Testis (tissue), 3 donors: ENCODE measurements around the gene MARK2. TPM values are rescaled to one million over a fixed set of nuclear protein-coding genes. Genes with fewer than 3 reads are reported as not detected.

ENCODE experiments used
- DNase-seq: peaks from one replicate; pipeline ENCODE4 v3.0.0-alpha.2; 2019
- H3K27ac ChIP-seq, 2 donors: fragments of 200-600 bp; sonication (generic); one replicate each; pipeline ENCODE4 v1.5.1; 2019
- H3K27me3 ChIP-seq: fragments of 200-600 bp; sonication (generic); one replicate; pipeline ENCODE4 v1.5.1; 2019
- H3K36me3 ChIP-seq: fragments of 200-600 bp; sonication (generic); one replicate; pipeline ENCODE4 v1.5.1; 2017; ENCODE audit warnings: low read depth; ENCODE audit errors: missing control alignments
- H3K4me1 ChIP-seq: fragments of 200-600 bp; sonication (generic); one replicate; pipeline ENCODE4 v1.5.1; 2019
- H3K4me3 ChIP-seq, 2 donors: fragments of 200-600 bp; sonication (generic); one replicate each; pipeline ENCODE4 v1.5.1; 2017 to 2019
- H3K9me3 ChIP-seq: fragments of 200-600 bp; sonication (generic); one replicate; pipeline ENCODE4 v1.5.1; 2017
- POLR2A ChIP-seq: fragments of 450-650 bp; IDR thresholded peaks from one replicate; pipeline ENCODE4 v1.6.1; 2017; ENCODE audit warnings: antibody characterized with exemption, mild to moderate bottlenecking, moderate library complexity
- WGBS, 2 donors: methylation state at CpG; one replicate each; pipeline ENCODE4 v1.1.5; 2018; 5-methylcytosine and 5-hydroxymethylcytosine counted together
- intact Hi-C: fragments of 100-400 bp; cut with DNase I; formaldehyde crosslinking; loops from one replicate; pipeline ENCODE4 v1.15.1; 2023; ENCODE audit warnings: low total_unique reads
- polyA plus RNA-seq: library from polyadenylated mRNA; stranded (reverse); fragments of 350-450 nt; fragmentation: Illumina TruSeq; extraction: RNeasy Lipid Tissue Mini Kit (QIAGEN cat#74804); gene quantifications from one replicate; pipeline ENCODE4 v1.2.3, GENCODE V29; 2014; ENCODE audit warnings: low read depth, low replicate concordance; ENCODE audit not compliant: insufficient read depth
- total RNA-seq, 2 donors: library from RNA; depleted of rRNA; stranded (reverse); fragments of >200 nt; gene quantifications; one replicate each; pipeline ENCODE4 v1.2.3, GENCODE V29; 2016
- TF ChIP-seq, protein P1 (sequence below), 3 experiments: fragments of 450-650 bp in 2 of 3; fragments of 200-600 bp in 1 of 3; sonication (generic) in 1 of 3; IDR thresholded peaks; one replicate each; pipeline ENCODE4 v1.5.1; 2016 to 2019; ENCODE audit warnings: antibody characterized with exemption in 3 of 3, mild to moderate bottlenecking in 2 of 3, moderate library complexity in 1 of 3

The MARK2 gene
- total and polyA plus RNA-seq, 3 donors from 2014 or later, result 24.7 to 52.8 (median 51.7) TPM

DNA sequence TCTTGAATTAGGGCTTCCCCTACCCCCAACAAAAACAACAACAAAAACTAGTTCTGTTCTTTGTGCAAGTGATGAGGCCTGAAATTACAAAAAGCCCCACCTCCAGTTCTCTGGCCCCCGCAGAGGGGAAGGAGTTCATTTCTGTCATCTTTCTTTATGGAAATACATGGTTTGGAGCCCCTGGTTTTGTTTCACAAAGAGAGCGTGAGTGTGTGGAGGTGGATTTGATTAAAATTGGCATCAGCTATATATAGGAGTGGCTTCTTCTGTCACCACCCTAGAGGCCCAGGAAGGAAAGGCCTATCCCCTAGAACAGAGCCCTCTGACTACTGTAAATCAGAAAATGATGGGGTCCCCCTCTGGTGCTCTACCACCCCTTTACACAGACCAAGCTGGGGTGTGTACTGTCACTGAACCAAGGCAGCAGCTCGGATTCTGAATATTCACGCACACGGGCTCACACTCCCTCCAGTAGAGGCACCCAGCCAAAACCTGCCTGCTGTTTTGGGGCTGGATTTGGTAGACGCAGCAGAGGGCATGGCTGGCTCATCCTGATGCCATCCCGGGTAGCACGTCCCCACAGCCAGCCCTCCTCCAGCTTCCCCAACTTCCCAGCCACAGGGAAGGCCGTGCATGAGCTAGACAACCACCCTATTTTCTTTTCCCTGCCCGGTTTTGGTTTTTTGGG lies 58.7 kb downstream of the MARK2 start:
- DNase-seq, result no peak
- Histone ChIP-seq H3K4me1 (no peaks in the 10 kb centered on the region), H3K36me3 (no peaks in the 10 kb centered on the region), H3K9me3 (no peaks in the 10 kb centered on the region), H3K27me3 (no peaks in the 10 kb centered on the region), H3K4me3 (no peak overlapping the region), H3K27ac (no peak overlapping the region)
- intact Hi-C loops, result no loop called here
- WGBS, 2 donors, result 90 to 92% methylated on average over 10 of the region's 10 CpGs
- no peak for TF ChIP-seq POLR2A
- TF ChIP-seq, protein P1, sequence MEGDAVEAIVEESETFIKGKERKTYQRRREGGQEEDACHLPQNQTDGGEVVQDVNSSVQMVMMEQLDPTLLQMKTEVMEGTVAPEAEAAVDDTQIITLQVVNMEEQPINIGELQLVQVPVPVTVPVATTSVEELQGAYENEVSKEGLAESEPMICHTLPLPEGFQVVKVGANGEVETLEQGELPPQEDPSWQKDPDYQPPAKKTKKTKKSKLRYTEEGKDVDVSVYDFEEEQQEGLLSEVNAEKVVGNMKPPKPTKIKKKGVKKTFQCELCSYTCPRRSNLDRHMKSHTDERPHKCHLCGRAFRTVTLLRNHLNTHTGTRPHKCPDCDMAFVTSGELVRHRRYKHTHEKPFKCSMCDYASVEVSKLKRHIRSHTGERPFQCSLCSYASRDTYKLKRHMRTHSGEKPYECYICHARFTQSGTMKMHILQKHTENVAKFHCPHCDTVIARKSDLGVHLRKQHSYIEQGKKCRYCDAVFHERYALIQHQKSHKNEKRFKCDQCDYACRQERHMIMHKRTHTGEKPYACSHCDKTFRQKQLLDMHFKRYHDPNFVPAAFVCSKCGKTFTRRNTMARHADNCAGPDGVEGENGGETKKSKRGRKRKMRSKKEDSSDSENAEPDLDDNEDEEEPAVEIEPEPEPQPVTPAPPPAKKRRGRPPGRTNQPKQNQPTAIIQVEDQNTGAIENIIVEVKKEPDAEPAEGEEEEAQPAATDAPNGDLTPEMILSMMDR (IDR thresholded peaks at IDR 0.05), result no peak

DNA sequence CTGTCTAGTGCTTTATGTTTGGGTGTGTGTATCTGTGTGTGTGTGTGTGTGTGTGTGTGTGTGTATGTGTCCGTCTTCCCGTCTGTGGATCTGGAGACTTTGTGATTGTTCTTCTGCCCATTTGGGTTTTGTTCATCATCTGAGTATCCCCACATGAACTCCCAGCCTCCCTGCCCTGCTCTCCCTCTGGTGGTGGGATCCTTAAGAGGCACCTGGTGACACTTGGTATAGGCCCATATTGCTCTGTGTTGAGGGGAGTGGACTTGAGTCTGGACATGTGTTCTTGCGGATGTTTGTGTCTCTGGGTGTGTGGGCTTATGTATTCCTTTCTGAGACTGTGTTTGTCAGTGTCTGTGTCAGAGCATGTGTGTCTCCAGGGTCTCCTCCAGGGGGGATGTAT lies 62.8 kb downstream of the MARK2 start:
- no peak for DNase-seq
- H3K4me3 ChIP-seq, result no peak overlapping the region
- 64 to 88% methylated on average over 3 of the region's 3 CpGs for WGBS, 2 donors
- H3K27me3 ChIP-seq, result no peaks in the 10 kb centered on the region
- intact Hi-C loops, result no loop called here
- H3K36me3 ChIP-seq, result no peaks in the 10 kb centered on the region
- no peaks in the 10 kb centered on the region for H3K9me3 ChIP-seq
- TF ChIP-seq, protein P1 (IDR thresholded peaks at IDR 0.05), result no peak
- no peak for TF ChIP-seq POLR2A
- peaks cover 4% of the 10 kb centered on the region for H3K4me1 ChIP-seq
- no peak overlapping the region for H3K27ac ChIP-seq

DNA sequence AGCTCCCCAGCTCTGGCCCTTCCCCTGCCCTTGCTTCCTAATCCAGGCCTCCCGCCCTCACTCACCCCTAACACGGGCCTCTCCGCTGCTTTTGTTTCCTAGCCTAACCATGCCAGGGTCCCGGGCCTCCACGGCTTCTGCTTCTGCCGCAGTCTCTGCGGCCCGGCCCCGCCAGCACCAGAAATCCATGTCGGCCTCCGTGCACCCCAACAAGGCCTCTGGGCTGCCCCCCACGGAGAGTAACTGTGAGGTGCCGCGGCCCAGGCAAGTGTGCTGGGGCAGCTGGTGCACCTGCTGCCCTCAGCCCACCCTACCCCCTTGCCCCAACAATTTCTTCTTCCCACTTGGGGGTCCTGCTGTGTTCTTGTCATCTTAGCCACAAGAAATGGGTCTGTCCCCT lies 65.0 kb downstream of the MARK2 start:
- TF ChIP-seq, protein P1 (IDR thresholded peaks at IDR 0.05), result no peak
- no peak for TF ChIP-seq POLR2A
- Histone ChIP-seq H3K36me3 (no peaks in the 10 kb centered on the region), H3K27ac (no peak overlapping the region), H3K4me3 (no peak overlapping the region), H3K9me3 (no peaks in the 10 kb centered on the region), H3K4me1 (peaks cover 26% of the 10 kb centered on the region), H3K27me3 (no peaks in the 10 kb centered on the region)
- WGBS, 2 donors, result 93 to 95% methylated on average over 9 to 14 of the region's 14 CpGs
- no peak for DNase-seq
- intact Hi-C loops, result no loop called here

DNA sequence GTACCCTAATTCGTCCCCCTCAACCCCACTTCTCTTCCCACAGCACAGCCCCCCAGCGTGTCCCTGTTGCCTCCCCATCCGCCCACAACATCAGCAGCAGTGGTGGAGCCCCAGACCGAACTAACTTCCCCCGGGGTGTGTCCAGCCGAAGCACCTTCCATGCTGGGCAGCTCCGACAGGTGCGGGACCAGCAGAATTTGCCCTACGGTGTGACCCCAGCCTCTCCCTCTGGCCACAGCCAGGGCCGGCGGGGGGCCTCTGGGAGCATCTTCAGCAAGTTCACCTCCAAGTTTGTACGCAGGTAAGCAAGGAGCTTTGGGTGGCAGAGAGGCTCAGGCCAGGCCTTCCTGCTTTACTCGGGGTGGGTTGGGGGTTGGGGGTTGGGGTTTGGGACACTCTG lies 65.8 kb downstream of the MARK2 start:
- Histone ChIP-seq H3K27me3 (no peaks in the 10 kb centered on the region), H3K9me3 (no peaks in the 10 kb centered on the region), H3K4me3 (no peak overlapping the region), H3K36me3 (no peaks in the 10 kb centered on the region), H3K27ac (no peak overlapping the region), H3K4me1 (peaks cover 35% of the 10 kb centered on the region)
- no peak for DNase-seq
- no peak for TF ChIP-seq POLR2A
- TF ChIP-seq, protein P1 (IDR thresholded peaks at IDR 0.05), result no peak
- WGBS, 2 donors, result 91 to 92% methylated on average over 9 to 13 of the region's 13 CpGs
- intact Hi-C loops, result no loop called here

DNA sequence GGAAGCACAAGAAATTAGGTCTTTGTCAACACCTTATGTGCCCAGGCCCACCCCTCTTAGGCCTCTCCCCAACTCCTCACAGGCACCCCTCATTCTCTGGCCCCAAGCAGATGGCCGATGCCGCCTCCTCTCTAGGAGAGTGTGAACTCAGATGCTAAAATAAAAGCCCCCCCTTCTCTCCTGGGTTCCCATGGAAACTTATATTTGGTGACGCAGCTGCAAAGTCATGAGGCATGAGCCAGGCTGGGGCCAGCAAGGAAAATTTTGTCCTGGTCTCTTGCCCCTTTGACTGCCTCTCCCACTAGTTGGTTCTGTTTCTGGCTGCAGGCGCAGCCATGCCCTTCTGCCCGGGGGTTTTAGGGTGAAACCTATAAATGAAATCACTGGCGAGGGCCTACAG lies 66.3 kb downstream of the MARK2 start:
- TF ChIP-seq, protein P1 (IDR thresholded peaks at IDR 0.05), result no peak
- TF ChIP-seq POLR2A, result no peak
- Histone ChIP-seq H3K27ac (no peak overlapping the region), H3K4me1 (peaks cover 36% of the 10 kb centered on the region), H3K4me3 (no peak overlapping the region), H3K36me3 (no peaks in the 10 kb centered on the region), H3K9me3 (no peaks in the 10 kb centered on the region), H3K27me3 (no peaks in the 10 kb centered on the region)
- DNase-seq, result no peak
- WGBS, 2 donors, result 75 to 79% methylated on average over 6 of the region's 6 CpGs
- intact Hi-C loops, result no loop called here
